HFFc6 (cell line): Measurements from ENCODE around the gene ARHGEF37. TPM values are rescaled to one million over a fixed set of nuclear protein-coding genes. Genes with fewer than 3 reads are reported as not detected.
"Not testable (repeated sequence)": the region's sequence is repeated elsewhere in the genome, so short reads cannot be mapped to it uniquely, and the experiment has no call there.

Experiments used
- DNase-seq: peaks from one replicate; pipeline ENCODE4 v3.0.0-alpha.2; 2018
- H3K27ac Mint-ChIP-seq: 2 replicates; pipeline ENCODE4 v1.8.0; 2020; ENCODE audit warnings: mild to moderate bottlenecking, mixed read lengths
- H3K27me3 Mint-ChIP-seq: 2 replicates; pipeline ENCODE4 v1.8.0; 2021; ENCODE audit warnings: mild to moderate bottlenecking, moderate library complexity, mixed read lengths; ENCODE audit not compliant: insufficient read depth
- H3K36me3 Mint-ChIP-seq: 2 replicates; pipeline ENCODE4 v1.8.0; 2021; ENCODE audit warnings: low read depth, mixed read lengths
- H3K4me1 Mint-ChIP-seq: 2 replicates; pipeline ENCODE4 v1.8.0; 2020; ENCODE audit warnings: low read depth, mixed read lengths
- H3K4me3 Mint-ChIP-seq: 2 replicates; pipeline ENCODE4 v1.8.0; 2020; ENCODE audit warnings: mild to moderate bottlenecking, moderate library complexity, mixed read lengths
- H3K9me3 Mint-ChIP-seq: 2 replicates; pipeline ENCODE4 v1.8.0; 2020; ENCODE audit warnings: mild to moderate bottlenecking, mixed read lengths
- total RNA-seq, 6 experiments: library from RNA; stranded (reverse); fragmentation: NEBNext Ultra II Directional; extraction: Animal tissue kit (Norgen Biotek cat#: 25700); gene quantifications; 2 replicates in 1 of 6; 3 replicates in 5 of 6; pipeline ENCODE4 v1.2.3, GENCODE V29; 2021
- TF ChIP-seq, protein P1 (sequence below): fragments of 200-600 bp; sonication (generic); IDR thresholded peaks from 2 replicates; pipeline ENCODE4 v1.5.0; 2021; ENCODE audit warnings: antibody characterized with exemption, mild to moderate bottlenecking

Gene ARHGEF37
- total RNA-seq, 6 experiments from 2014 or later = 0.31 to 0.81 (median 0.38) TPM

DNA sequence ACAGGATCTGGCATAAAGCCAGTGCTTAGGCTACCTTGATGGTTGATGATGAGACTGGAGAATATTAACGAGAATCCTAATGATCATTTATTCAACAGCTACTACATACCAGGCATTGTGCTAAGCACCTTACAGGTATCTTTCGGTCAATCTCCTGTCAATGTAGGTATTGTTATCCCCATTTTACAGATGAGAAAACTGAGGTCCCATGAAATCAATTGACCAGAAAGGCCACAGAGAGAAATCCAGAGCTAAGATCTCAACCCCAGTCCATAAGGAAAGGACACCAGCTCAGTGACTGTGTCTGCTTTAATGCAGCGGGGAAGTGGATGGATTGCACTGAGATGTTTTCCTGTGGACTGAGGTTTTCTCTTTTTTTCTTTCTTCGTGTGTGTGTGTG is 63.3 kb downstream of the ARHGEF37 start:
- peaks cover 19% of the 10 kb centered on the region for H3K27me3 Mint-ChIP-seq
- no peak overlapping the region for H3K27ac Mint-ChIP-seq
- H3K4me1 Mint-ChIP-seq = no peaks in the 10 kb centered on the region
- no peak for DNase-seq
- no peak overlapping the region for H3K4me3 Mint-ChIP-seq
- no peaks in the 10 kb centered on the region for H3K36me3 Mint-ChIP-seq
- no peaks in the 10 kb centered on the region for H3K9me3 Mint-ChIP-seq
- TF ChIP-seq, protein P1, sequence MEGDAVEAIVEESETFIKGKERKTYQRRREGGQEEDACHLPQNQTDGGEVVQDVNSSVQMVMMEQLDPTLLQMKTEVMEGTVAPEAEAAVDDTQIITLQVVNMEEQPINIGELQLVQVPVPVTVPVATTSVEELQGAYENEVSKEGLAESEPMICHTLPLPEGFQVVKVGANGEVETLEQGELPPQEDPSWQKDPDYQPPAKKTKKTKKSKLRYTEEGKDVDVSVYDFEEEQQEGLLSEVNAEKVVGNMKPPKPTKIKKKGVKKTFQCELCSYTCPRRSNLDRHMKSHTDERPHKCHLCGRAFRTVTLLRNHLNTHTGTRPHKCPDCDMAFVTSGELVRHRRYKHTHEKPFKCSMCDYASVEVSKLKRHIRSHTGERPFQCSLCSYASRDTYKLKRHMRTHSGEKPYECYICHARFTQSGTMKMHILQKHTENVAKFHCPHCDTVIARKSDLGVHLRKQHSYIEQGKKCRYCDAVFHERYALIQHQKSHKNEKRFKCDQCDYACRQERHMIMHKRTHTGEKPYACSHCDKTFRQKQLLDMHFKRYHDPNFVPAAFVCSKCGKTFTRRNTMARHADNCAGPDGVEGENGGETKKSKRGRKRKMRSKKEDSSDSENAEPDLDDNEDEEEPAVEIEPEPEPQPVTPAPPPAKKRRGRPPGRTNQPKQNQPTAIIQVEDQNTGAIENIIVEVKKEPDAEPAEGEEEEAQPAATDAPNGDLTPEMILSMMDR = no peak

DNA sequence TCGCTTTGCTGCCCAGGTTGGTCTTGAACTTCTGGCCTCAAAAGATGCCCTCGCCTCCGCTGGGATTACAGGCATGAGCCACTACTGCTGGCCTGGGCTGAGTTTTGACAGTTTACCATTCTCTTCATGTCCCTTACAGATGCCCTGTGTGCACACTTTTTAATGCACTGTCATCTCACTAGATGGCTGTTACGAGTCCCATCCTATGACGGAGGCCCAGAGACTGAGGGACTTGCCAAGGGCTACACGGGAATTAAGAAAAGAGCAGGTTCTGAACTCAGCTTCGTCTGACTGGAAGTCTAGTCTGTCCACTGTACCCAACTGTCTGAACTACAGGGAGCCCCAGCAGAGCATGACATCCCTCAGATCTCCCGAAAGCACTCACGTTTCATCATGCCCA is 63.9 kb downstream of the ARHGEF37 start:
- no peaks in the 10 kb centered on the region for H3K9me3 Mint-ChIP-seq
- no peak overlapping the region for H3K27ac Mint-ChIP-seq
- no peak for DNase-seq
- no peaks in the 10 kb centered on the region for H3K4me1 Mint-ChIP-seq
- H3K4me3 Mint-ChIP-seq = no peak overlapping the region
- peaks cover 16% of the 10 kb centered on the region for H3K27me3 Mint-ChIP-seq
- TF ChIP-seq, protein P1 = no peak
- H3K36me3 Mint-ChIP-seq = no peaks in the 10 kb centered on the region

DNA sequence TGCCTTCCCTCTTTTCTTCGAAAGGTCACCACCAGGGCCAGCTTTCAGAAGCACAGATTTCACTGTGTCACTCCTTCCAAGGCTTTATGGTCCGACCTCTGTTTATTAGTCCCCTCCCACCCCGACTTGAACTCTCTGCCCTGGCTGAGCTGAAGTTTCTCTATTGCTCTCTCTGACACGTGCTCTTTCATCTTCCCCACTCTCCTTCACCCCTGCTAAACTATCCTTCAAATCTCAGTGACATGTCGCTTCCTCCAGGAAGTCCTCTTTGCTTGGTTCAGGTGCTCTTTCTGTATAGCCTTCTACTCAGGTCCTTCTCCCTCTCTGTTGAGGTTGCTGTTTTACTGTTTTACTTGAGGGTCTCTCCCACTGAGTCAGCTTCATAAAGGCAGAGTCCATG is 64.4 kb downstream of the ARHGEF37 start:
- no peaks in the 10 kb centered on the region for H3K36me3 Mint-ChIP-seq
- DNase-seq = no peak
- no peaks in the 10 kb centered on the region for H3K9me3 Mint-ChIP-seq
- H3K27me3 Mint-ChIP-seq = peaks cover 16% of the 10 kb centered on the region
- H3K4me3 Mint-ChIP-seq = no peak overlapping the region
- H3K27ac Mint-ChIP-seq = no peak overlapping the region
- TF ChIP-seq, protein P1 = no peak
- H3K4me1 Mint-ChIP-seq = no peaks in the 10 kb centered on the region

DNA sequence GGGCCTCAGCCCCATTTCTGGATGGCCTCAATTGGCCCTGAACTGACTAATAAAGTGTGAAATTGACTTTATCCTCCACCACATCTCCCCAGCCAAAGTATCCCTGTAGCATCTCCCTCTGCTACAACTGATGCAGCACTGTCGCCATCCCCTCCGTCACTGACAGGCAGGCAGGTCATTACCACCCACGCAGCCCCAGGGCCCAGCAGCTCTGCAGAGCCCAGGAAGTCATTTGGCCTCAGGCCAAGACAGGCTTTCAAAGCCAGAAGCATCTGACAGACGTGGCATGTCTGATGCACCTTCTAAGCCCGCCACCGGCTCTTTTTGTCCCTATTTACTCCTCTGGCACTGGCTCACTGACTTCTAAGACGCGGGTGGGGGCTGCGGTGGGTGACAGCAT is 65.3 kb downstream of the ARHGEF37 start:
- H3K27ac Mint-ChIP-seq = no peak overlapping the region
- H3K9me3 Mint-ChIP-seq = no peaks in the 10 kb centered on the region
- no peak overlapping the region for H3K4me3 Mint-ChIP-seq
- H3K36me3 Mint-ChIP-seq = no peaks in the 10 kb centered on the region
- no peak for DNase-seq
- no peaks in the 10 kb centered on the region for H3K4me1 Mint-ChIP-seq
- H3K27me3 Mint-ChIP-seq = peaks cover 16% of the 10 kb centered on the region
- TF ChIP-seq, protein P1 = no peak

DNA sequence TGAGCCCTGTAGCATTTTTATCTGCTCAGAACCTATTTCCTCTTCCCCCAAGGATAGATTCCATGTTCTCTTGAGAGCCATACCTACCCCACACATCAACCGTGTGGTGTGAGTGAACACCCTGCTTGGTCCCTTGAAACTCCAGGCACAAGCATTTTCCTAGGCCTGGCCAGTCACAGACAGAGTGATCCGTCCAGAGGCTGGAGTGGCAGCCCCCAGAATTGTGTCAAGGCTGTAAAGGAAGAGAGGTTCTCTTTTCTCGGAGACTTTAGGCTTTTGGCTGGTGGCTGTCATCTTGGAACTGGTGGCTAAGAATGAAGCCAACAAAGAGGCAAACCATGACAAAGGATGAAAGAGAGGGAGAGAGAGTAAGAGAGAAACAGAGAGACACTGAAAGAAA is 66.0 kb downstream of the ARHGEF37 start:
- Mint-ChIP-seq H3K27me3 (peaks cover 15% of the 10 kb centered on the region), H3K9me3 (no peaks in the 10 kb centered on the region), H3K4me3 (no peak overlapping the region), H3K36me3 (no peaks in the 10 kb centered on the region), H3K4me1 (no peaks in the 10 kb centered on the region), H3K27ac (no peak overlapping the region)
- DNase-seq = no peak
- TF ChIP-seq, protein P1 = no peak

DNA sequence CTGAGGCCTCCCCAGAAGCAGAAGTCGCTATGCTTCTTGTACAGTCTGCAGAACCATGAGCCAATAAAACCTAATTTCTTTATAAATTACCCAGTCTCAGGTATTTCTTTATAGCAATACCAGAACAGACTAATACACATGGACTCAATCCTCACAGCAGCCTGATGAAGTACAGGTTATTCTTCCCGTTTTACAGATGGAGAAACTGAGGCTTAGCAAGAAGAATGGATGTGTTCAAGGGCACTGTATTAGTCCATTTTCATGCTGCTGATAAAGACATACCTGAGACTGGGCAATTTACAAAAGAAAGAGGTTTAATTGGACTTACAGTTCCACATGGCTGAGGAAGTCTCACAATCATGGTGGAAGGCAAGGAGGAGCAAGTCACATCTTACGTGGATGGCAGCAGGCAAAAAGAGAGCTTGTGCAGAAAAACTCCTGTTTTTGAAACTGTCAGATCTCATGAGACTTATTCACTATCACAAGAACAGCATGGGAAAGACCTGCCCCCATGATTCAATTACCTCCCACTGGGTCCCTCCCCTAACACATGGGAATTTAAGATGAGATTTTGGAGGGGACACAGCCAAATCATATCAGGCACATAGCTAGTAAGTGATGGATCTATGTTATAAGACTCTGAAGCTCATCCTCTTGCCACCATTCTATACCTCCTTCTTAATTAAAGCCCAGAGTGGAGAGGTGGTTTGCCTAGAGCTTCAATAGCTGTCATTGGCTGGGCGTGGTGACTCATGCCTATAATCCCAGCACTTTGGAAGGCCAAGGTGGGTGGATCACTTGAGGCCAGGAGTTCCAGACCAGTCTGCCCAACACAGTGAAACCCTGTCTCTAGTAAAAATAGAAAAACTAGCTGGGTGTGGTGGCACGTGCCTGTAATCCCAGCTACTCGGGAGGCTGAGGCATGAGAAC is 67.4 kb downstream of the ARHGEF37 start:
- not testable (repeated sequence) for DNase-seq, H3K4me1 Mint-ChIP-seq, H3K27ac Mint-ChIP-seq, H3K36me3 Mint-ChIP-seq, H3K9me3 Mint-ChIP-seq, H3K4me3 Mint-ChIP-seq
- peaks cover 14% of the 10 kb centered on the region for H3K27me3 Mint-ChIP-seq

DNA sequence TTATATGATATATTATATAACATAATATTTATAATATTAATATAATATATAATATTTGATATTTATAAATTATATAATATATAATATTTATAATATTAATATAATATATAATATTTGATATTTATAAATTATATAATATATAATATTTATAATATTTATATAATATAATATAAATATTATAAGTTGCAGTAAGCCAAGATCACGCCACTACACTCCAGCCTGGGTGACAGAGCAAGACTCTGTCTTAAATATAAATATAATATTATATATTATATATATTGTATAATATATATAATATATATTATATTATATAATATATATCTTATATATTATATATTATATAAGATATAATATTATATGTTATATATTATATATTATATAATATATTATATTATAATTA is 68.4 kb downstream of the ARHGEF37 start:
- not testable (repeated sequence) for H3K9me3 Mint-ChIP-seq, DNase-seq, H3K27ac Mint-ChIP-seq, H3K36me3 Mint-ChIP-seq, H3K4me3 Mint-ChIP-seq, H3K4me1 Mint-ChIP-seq
- H3K27me3 Mint-ChIP-seq = peaks cover 14% of the 10 kb centered on the region
